Lower leg skin (tissue), 4 donors: ENCODE results near the gene PLEKHB1. TPM values are rescaled to one million over a fixed set of nuclear protein-coding genes. Genes with fewer than 3 reads are reported as not detected.

Source experiments
- DNase-seq, 2 donors: peaks; one replicate each; pipeline ENCODE4 v3.0.0-alpha.2; 2019; ENCODE audit warnings: low spot score in 2 of 2
- H3K4me3 ChIP-seq: fragments of 200-600 bp; sonication (generic); 2 replicates; pipeline ENCODE4 v1.5.1; 2017; ENCODE audit warnings: mild to moderate bottlenecking, low read depth; ENCODE audit not compliant: poor library complexity, severe bottlenecking
- CTCF ChIP-seq, 3 donors: fragments of 450-650 bp; IDR thresholded peaks; one replicate each; pipeline ENCODE4 v1.5.1; 2016; ENCODE audit warnings: antibody characterized with exemption in 3 of 3, mild to moderate bottlenecking in 3 of 3, moderate library complexity in 2 of 3
- POLR2A ChIP-seq, 2 donors: fragments of 450-650 bp; IDR thresholded peaks; one replicate each; pipeline ENCODE4 v1.6.1; 2016 to 2017; ENCODE audit warnings: antibody characterized with exemption in 2 of 2, mild to moderate bottlenecking in 1 of 2, moderate library complexity in 1 of 2
- WGBS, 2 donors: methylation state at CpG; one replicate each; pipeline ENCODE4 v1.1.5; 2018; 5-methylcytosine and 5-hydroxymethylcytosine counted together
- intact Hi-C: fragments of 100-400 bp; cut with DNase I; formaldehyde crosslinking; loops from one replicate; pipeline ENCODE4 v1.15.0; 2023; ENCODE audit warnings: low total_unique reads
- total RNA-seq, 4 donors: library from RNA; depleted of rRNA; stranded (reverse); fragments of >200 nt; gene quantifications; one replicate each; pipeline ENCODE4 v1.1.0, GENCODE V29; 2016

The PLEKHB1 gene
- total RNA-seq, 4 donors from 2014 or later, result 2.9 to 18.9 (median 9.1) TPM

- WGBS, 2 donors, result 80 to 86% methylated on average over 6 of the region's 6 CpGs
Observed at GRCh38 chr11:73652856-73653559, 6.6 kb downstream of the PLEKHB1 start.

GRCh38 chr11:73653996-73654395 is 7.6 kb downstream of the PLEKHB1 start:
- DNase-seq, result no peak
- WGBS, 2 donors, result 72 to 82% methylated on average over 5 of the region's 5 CpGs
- no peak overlapping the region for H3K4me3 ChIP-seq
- TF ChIP-seq CTCF (IDR thresholded peaks at IDR 0.05), result no peak
- TF ChIP-seq POLR2A (IDR thresholded peaks at IDR 0.05), result no peak
- intact Hi-C loops, result no loop called here

More at GRCh38 chr11:73652856-73653559, 6.6 kb downstream of the PLEKHB1 start:
- intact Hi-C loops, result no loop called here
- no peak for DNase-seq
- no peak for TF ChIP-seq CTCF (IDR thresholded peaks at IDR 0.05)
- no peak for TF ChIP-seq POLR2A (IDR thresholded peaks at IDR 0.05)
- H3K4me3 ChIP-seq, result no peak overlapping the region

GRCh38 chr11:73654482-73655021 is 8.2 kb downstream of the PLEKHB1 start:
- intact Hi-C loops, result no loop called here
- WGBS, 2 donors, result 85 to 92% methylated on average over 7 of the region's 7 CpGs
- no peak for DNase-seq
- TF ChIP-seq CTCF (IDR thresholded peaks at IDR 0.05) (no peak), POLR2A (IDR thresholded peaks at IDR 0.05) (no peak)
- no peak overlapping the region for H3K4me3 ChIP-seq

GRCh38 chr11:73655686-73656085 is 9.3 kb downstream of the PLEKHB1 start:
- no peak overlapping the region for H3K4me3 ChIP-seq
- 95 to 98% methylated on average over 8 of the region's 8 CpGs for WGBS, 2 donors
- no peak for DNase-seq
- intact Hi-C loops, result no loop called here
- TF ChIP-seq CTCF (IDR thresholded peaks at IDR 0.05) (no peak), POLR2A (IDR thresholded peaks at IDR 0.05) (no peak)

- intact Hi-C loops, result no loop called here
- 83 to 96% methylated on average over 3 of the region's 3 CpGs for WGBS, 2 donors
- DNase-seq, result no peak
- TF ChIP-seq POLR2A (IDR thresholded peaks at IDR 0.05) (no peak), CTCF (IDR thresholded peaks at IDR 0.05) (no peak)
- no peak overlapping the region for H3K4me3 ChIP-seq
Observed at GRCh38 chr11:73656985-73657384, 10.6 kb downstream of the PLEKHB1 start.
